ENCODE results near the gene CENPB. TPM values are rescaled to one million over a fixed set of nuclear protein-coding genes. Genes with fewer than 3 reads are reported as not detected.

The CENPB gene
- total and polyA plus RNA-seq, 12 donors, result 52.3 to 95.7 (median 67.7) TPM

- ATAC-seq (peak; percentile 43 to 74 (median 61)), DNase-seq (peak; percentile 68 to 72)
- Histone ChIP-seq H3K9me3 (no peaks in the 10 kb centered on the region), H3K36me3 (no peaks in the 10 kb centered on the region), H3K4me1 (peaks cover 7 to 53% (median 38%) of the 10 kb centered on the region in 9 donors), H3K27ac (peak overlapping the region; percentile 48 to 95 (median 85)), H3K27me3 (no peaks in the 10 kb centered on the region), H3K4me3 (peak overlapping the region; percentile 53 to 83 (median 65))
- intact Hi-C loops (cut with DNase I), result loop anchor here in 6 of 10 donors (5.0 kb wide), 3 partner anchors 46 to 91 kb away; no protein-coding TSS in a partner anchor
- 1 to 2% methylated on average over 51 of the region's 51 CpGs for WGBS, 2 donors
- peak; percentile 28 to 69 (median 59) for TF ChIP-seq CTCF (IDR thresholded peaks at IDR 0.05)
Observed at GRCh38 chr20:3768342-3769130, 18.0 kb downstream of the CENPB start.

GRCh38 chr20:3767427-3768341 is 18.9 kb downstream of the CENPB start, which contains the start of gene ADISSP:
ADISSP (minus strand) TSS chr20:3767753; CDS start chr20:3760100, 7,653 bp downstream.
- Histone ChIP-seq H3K9me3 (no peaks in the 10 kb centered on the region), H3K36me3 (no peaks in the 10 kb centered on the region), H3K27me3 (no peaks in the 10 kb centered on the region), H3K27ac (peak within 1 kb of the TSS; percentile 48 to 95 (median 85)), H3K4me1 (peaks cover 7 to 61% (median 38%) of the 10 kb centered on the region in 9 donors), H3K4me3 (peak within 1 kb of the TSS; percentile 53 to 83 (median 65))
- ATAC-seq (peak; percentile 95 to 98 (median 96)), DNase-seq (peak; percentile 99)
- WGBS, 2 donors, result 0 to 1% methylated on average over 72 to 80 of the region's 80 CpGs
- TF ChIP-seq CTCF (IDR thresholded peaks at IDR 0.05), result peak in 6 of 9 donors; percentile 7 to 40 (median 19)
- intact Hi-C loops (cut with DNase I), result loop anchor here in 6 of 10 donors (5.0 kb wide), 3 partner anchors 45 to 90 kb away; no protein-coding TSS in a partner anchor

- intact Hi-C loops (cut with DNase I), result loop anchor here in 6 of 10 donors (5.0 kb wide), 3 partner anchors 45 to 90 kb away; no protein-coding TSS in a partner anchor
- TF ChIP-seq CTCF (IDR thresholded peaks at IDR 0.05), result no peak
- Histone ChIP-seq H3K9me3 (no peaks in the 10 kb centered on the region), H3K4me1 (peaks cover 7 to 64% (median 38%) of the 10 kb centered on the region in 9 donors), H3K4me3 (peak overlapping the region; percentile 53 to 83 (median 65)), H3K27ac (peak overlapping the region in 6 of 10 donors; percentile 56 to 95 (median 88)), H3K36me3 (no peaks in the 10 kb centered on the region), H3K27me3 (no peaks in the 10 kb centered on the region)
- DNase-seq (no peak), ATAC-seq (peak in 2 of 8 donors; percentile 1)
- WGBS, 2 donors, result 3% methylated on average over 21 of the region's 21 CpGs
Observed at GRCh38 chr20:3767110-3767426, 19.5 kb downstream of the CENPB start.

All from heart right ventricle (tissue), 16 donors.